ENCODE results near the gene ZNF783. TPM values are rescaled to one million over a fixed set of nuclear protein-coding genes. Genes with fewer than 3 reads are reported as not detected.
A peak's percentile ranks its signal among the peaks of the same experiment; 100 is the strongest.

Gene ZNF783
- total RNA-seq, 1 donor from 2014 or later = 4.5 TPM

GRCh38 chr7:149254181-149254858 lies 7.7 kb upstream of the ZNF783 start:
- Histone ChIP-seq H3K27me3 (ENCODE audit: low read depth) (no peaks in the 10 kb centered on the region), H3K4me1 (no peaks in the 10 kb centered on the region), H3K27ac (replicated peaks) (no peak overlapping the region), H3K9me3 (replicated peaks) (no peaks in the 10 kb centered on the region), H3K36me3 (peaks cover 65% of the 10 kb centered on the region), H3K4me3 (no peak overlapping the region)
- no peak for TF ChIP-seq CTCF (IDR thresholded peaks at IDR 0.05; ENCODE audit: borderline replicate concordance)
- no peak for DNase-seq
- intact Hi-C loops (cut with micrococcal nuclease) = no loop called here

- no peaks in the 10 kb centered on the region for H3K27me3 ChIP-seq (ENCODE audit: low read depth)
- no peak for DNase-seq
- H3K4me1 ChIP-seq = no peaks in the 10 kb centered on the region
- peaks cover 63% of the 10 kb centered on the region for H3K36me3 ChIP-seq
- no peak overlapping the region for H3K27ac ChIP-seq (replicated peaks)
- intact Hi-C loops (cut with micrococcal nuclease) = no loop called here
- no peaks in the 10 kb centered on the region for H3K9me3 ChIP-seq (replicated peaks)
- H3K4me3 ChIP-seq = no peak overlapping the region
- no peak for TF ChIP-seq CTCF (IDR thresholded peaks at IDR 0.05; ENCODE audit: borderline replicate concordance)
Measured at GRCh38 chr7:149255174-149255573, 6.8 kb upstream of the ZNF783 start.

- intact Hi-C loops (cut with micrococcal nuclease) = no loop called here
- Histone ChIP-seq H3K4me1 (peaks cover 4% of the 10 kb centered on the region), H3K4me3 (no peak overlapping the region), H3K27ac (replicated peaks) (no peak overlapping the region), H3K36me3 (peaks cover 49% of the 10 kb centered on the region), H3K27me3 (ENCODE audit: low read depth) (no peaks in the 10 kb centered on the region), H3K9me3 (replicated peaks) (no peaks in the 10 kb centered on the region)
- no peak for TF ChIP-seq CTCF (IDR thresholded peaks at IDR 0.05; ENCODE audit: borderline replicate concordance)
- DNase-seq = no peak
Measured at GRCh38 chr7:149256568-149256967, 5.4 kb upstream of the ZNF783 start.

GRCh38 chr7:149257146-149257545 lies 4.8 kb upstream of the ZNF783 start:
- no peak overlapping the region for H3K4me3 ChIP-seq
- no peak for TF ChIP-seq CTCF (IDR thresholded peaks at IDR 0.05; ENCODE audit: borderline replicate concordance)
- peaks cover 9% of the 10 kb centered on the region for H3K4me1 ChIP-seq
- H3K27me3 ChIP-seq (ENCODE audit: low read depth) = no peaks in the 10 kb centered on the region
- H3K27ac ChIP-seq (replicated peaks) = no peak overlapping the region
- DNase-seq = no peak
- intact Hi-C loops (cut with micrococcal nuclease) = no loop called here
- H3K36me3 ChIP-seq = peaks cover 44% of the 10 kb centered on the region
- no peaks in the 10 kb centered on the region for H3K9me3 ChIP-seq (replicated peaks)

GRCh38 chr7:149261316-149261828 lies 624 bp upstream of the ZNF783 start:
- no peak for TF ChIP-seq CTCF (IDR thresholded peaks at IDR 0.05; ENCODE audit: borderline replicate concordance)
- peaks cover 30% of the 10 kb centered on the region for H3K4me1 ChIP-seq
- intact Hi-C loops (cut with micrococcal nuclease) = no loop called here
- no peaks in the 10 kb centered on the region for H3K9me3 ChIP-seq (replicated peaks)
- H3K27me3 ChIP-seq (ENCODE audit: low read depth) = no peaks in the 10 kb centered on the region
- H3K36me3 ChIP-seq = peaks cover 8% of the 10 kb centered on the region
- DNase-seq = no peak
- peak overlapping the region; percentile 92 for H3K27ac ChIP-seq (replicated peaks)
- H3K4me3 ChIP-seq = peak overlapping the region; percentile 69

Measured in left ventricle myocardium inferior (tissue), 1 donor.